ENCODE results near the gene MAPK8IP3.

DNA sequence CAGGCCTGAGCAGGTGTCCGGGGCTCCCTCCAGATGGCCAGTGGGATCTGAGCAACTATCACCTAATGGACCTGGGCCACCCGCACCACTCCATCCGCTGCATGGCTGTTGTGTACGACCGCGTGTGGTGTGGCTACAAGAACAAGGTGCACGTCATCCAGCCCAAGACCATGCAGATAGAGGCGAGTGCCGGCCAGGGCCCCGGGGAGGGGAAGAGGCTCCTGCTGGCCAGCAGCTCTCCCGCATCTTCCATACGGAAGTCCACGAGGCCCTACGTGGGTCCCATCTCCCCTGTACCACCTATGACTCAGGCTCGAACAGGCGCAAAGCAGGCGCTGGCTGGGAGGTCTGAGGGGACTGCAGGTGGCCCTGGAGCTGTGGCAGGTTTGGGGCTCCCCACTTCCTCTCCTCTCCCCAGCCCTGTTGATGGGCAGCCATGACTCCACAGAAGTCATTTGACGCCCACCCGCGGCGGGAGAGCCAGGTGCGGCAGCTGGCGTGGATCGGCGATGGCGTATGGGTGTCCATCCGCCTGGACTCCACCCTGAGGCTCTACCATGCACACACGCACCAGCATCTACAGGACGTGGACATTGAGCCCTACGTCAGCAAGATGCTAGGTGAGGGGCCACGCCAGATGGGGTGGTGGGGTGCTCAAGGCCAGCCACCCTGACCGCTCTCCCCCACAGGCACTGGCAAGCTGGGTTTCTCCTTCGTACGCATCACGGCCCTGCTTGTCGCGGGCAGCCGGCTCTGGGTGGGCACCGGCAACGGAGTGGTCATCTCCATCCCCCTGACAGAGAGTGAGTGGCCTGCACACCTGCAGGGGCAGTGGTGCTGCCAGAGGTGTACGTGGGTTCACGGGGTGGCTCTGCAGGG lies 61.4 kb downstream of the MAPK8IP3 start:
- TF ChIP-seq, protein P1, sequence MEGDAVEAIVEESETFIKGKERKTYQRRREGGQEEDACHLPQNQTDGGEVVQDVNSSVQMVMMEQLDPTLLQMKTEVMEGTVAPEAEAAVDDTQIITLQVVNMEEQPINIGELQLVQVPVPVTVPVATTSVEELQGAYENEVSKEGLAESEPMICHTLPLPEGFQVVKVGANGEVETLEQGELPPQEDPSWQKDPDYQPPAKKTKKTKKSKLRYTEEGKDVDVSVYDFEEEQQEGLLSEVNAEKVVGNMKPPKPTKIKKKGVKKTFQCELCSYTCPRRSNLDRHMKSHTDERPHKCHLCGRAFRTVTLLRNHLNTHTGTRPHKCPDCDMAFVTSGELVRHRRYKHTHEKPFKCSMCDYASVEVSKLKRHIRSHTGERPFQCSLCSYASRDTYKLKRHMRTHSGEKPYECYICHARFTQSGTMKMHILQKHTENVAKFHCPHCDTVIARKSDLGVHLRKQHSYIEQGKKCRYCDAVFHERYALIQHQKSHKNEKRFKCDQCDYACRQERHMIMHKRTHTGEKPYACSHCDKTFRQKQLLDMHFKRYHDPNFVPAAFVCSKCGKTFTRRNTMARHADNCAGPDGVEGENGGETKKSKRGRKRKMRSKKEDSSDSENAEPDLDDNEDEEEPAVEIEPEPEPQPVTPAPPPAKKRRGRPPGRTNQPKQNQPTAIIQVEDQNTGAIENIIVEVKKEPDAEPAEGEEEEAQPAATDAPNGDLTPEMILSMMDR (conservative IDR thresholded peaks at IDR 0.05; ENCODE audit: low read length): no peak
- TF ChIP-seq EZH2phosphoT487 (IDR thresholded peaks at IDR 0.05; ENCODE audit: borderline replicate concordance): no peak

All from Loucy (cell line).